ENCODE measurements around the gene C10orf71. TPM values are rescaled to one million over a fixed set of nuclear protein-coding genes. Genes with fewer than 3 reads are reported as not detected.

The C10orf71 gene
- total and polyA plus RNA-seq, 2 of the 8 experiments (the other 6 are each of a cell fraction or from before 2014, with no cell fraction given) = not detected

- Histone ChIP-seq H3K4me1 (replicated peaks in 1 of 4; ENCODE audit: control insufficient read depth in 3 of 4, insufficient read depth in 4 of 4, low read length in 3 of 4) (peaks cover 0 to 2% (median 0%) of the 10 kb centered on the region in 4 experiments; a peak in 1 of 7 replicates), H2AK5ac (ENCODE audit: low read depth, low read length) (no peak overlapping the region), H3K79me2 (ENCODE audit: control insufficient read depth in 1 of 2, insufficient read depth in 2 of 2, low read length in 2 of 2) (no peaks in the 10 kb centered on the region), H2AFZ (ENCODE audit: low read length) (no peak overlapping the region), H3K27me3 (replicated peaks in 1 of 4; ENCODE audit: control insufficient read depth in 3 of 4, extremely low read depth in 1 of 4, insufficient read depth in 3 of 4, low read length in 3 of 4) (no peaks in the 10 kb centered on the region), H3K56ac (replicated peaks; ENCODE audit: insufficient read length, low read depth, low read length) (no peak overlapping the region), H3K23ac (ENCODE audit: insufficient read length) (no peak overlapping the region), H3K14ac (ENCODE audit: insufficient read length) (no peak overlapping the region), H4K91ac (replicated peaks; ENCODE audit: insufficient read length, low read length) (no peak overlapping the region), H4K8ac (ENCODE audit: extremely low read depth, insufficient read depth, low read length) (no peak overlapping the region), H2BK15ac (ENCODE audit: low read length) (no peak overlapping the region), H3K18ac (ENCODE audit: extremely low read depth, low read length) (no peak overlapping the region), H2BK120ac (replicated peaks; ENCODE audit: low read depth, low read length) (no peak overlapping the region), H2BK5ac (ENCODE audit: low read depth, low read length) (no peak overlapping the region), H2BK12ac (ENCODE audit: low read depth, low read length) (no peak overlapping the region), H2BK20ac (ENCODE audit: low read length) (no peak overlapping the region), H3K27ac (ENCODE audit: low read depth, low read length) (no peak overlapping the region), H3K23me2 (ENCODE audit: low read depth, low read length) (no peaks in the 10 kb centered on the region), H4K5ac (ENCODE audit: insufficient read length, low read depth, low read length) (no peak overlapping the region), H3K9ac (replicated peaks in 1 of 4; ENCODE audit: extremely low read depth in 1 of 4, low read depth in 3 of 4, low read length in 3 of 4) (no peak overlapping the region), H3K4ac (replicated peaks; ENCODE audit: insufficient read length, low read depth, low read length) (no peak overlapping the region), H3K4me2 (ENCODE audit: insufficient read depth in 1 of 2, low read depth in 2 of 2, low read length in 2 of 2) (no peak overlapping the region), H4K20me1 (replicated peaks in 1 of 2; ENCODE audit: control insufficient read depth in 1 of 2, insufficient read depth in 2 of 2, low read length in 2 of 2) (no peaks in the 10 kb centered on the region), H3K4me3 (ENCODE audit: extremely low read depth in 1 of 4, insufficient read depth in 2 of 4, low read depth in 3 of 4, low read length in 4 of 4) (no peak overlapping the region), H3K79me1 (ENCODE audit: low read depth, low read length) (no peaks in the 10 kb centered on the region), H3K36me3 (ENCODE audit: control insufficient read depth in 2 of 4, insufficient read depth in 4 of 4, low read length in 3 of 4) (no peaks in the 10 kb centered on the region), H3K9me3 (ENCODE audit: insufficient read depth in 2 of 2, low read depth in 1 of 2, low read length in 1 of 2) (no peaks in the 10 kb centered on the region)
- DNase-seq (ENCODE audit: low read depth in 1 of 2, low spot score in 2 of 2) (no peak), FAIRE-seq (no peak)
- ChIA-PET POLR2A (ENCODE audit: partially characterized antibody) (no interaction called here), CTCF (ENCODE audit: partially characterized antibody) (interaction anchor here (0.9 to 1.1 kb wide), 2 partner anchors 8 to 25 kb away, joined by 4 read pairs; no protein-coding TSS in a partner anchor)
- 91% methylated on average over 4 of the region's 4 CpGs; no CpG with 5 or more reads in 1 of the 2 experiments for WGBS, 2 experiments (ENCODE audit: extremely low coverage in 1 of 2, insufficient coverage in 1 of 2, insufficient read length in 1 of 2, insufficient replicate concordance in 2 of 2, low coverage in 1 of 2, low lambda C conversion rate in 2 of 2, missing lambda C conversion rate in 1 of 2)
- no peak for TF ChIP-seq CEBPB (IDR thresholded peaks at IDR 0.05; ENCODE audit: low read depth, low read length)
- TF ChIP-seq BCL11A (IDR thresholded peaks at IDR 0.05; ENCODE audit: low read depth in 2 of 2, low read length in 2 of 2) = no peak
- TF ChIP-seq TBP (IDR thresholded peaks at IDR 0.05; ENCODE audit: low read depth, low read length) = no peak
- no peak for TF ChIP-seq YY1 (IDR thresholded peaks at IDR 0.05; ENCODE audit: low read depth, low read length)
These were observed 33.4 kb downstream of the C10orf71 start for GRCh38 chr10:49332333-49332732.
